CD4-positive, CD25-positive, alpha-beta regulatory T cell (primary cell): ENCODE measurements around the gene GP5. TPM values are rescaled to one million over a fixed set of nuclear protein-coding genes. Genes with fewer than 3 reads are reported as not detected.

Experiments
- ATAC-seq, 2 donors: fragments of 150-1000 bp; cut with Tn5 transposase; one replicate each; pipeline ENCODE4 v1.10.0; 2021; ENCODE audit warnings: low read depth in 2 of 2, moderate number of reproducible peaks in 2 of 2, moderate library complexity in 1 of 2
- DNase-seq, 3 donors: peaks; one replicate each; pipeline versions ENCODE4 v3.0.0 to v3.0.0-alpha.2; 2012 to 2022; ENCODE audit warnings: mixed read lengths in 1 of 3
- H3K27ac ChIP-seq: one replicate; pipeline ENCODE4 v1.7.0; 2013; ENCODE audit warnings: mild to moderate bottlenecking, low read length; ENCODE audit not compliant: insufficient read depth, poor library complexity, severe bottlenecking
- H3K27me3 ChIP-seq: one replicate; pipeline ENCODE4 v1.7.0; 2013; ENCODE audit warnings: low read length; ENCODE audit not compliant: control insufficient read depth, insufficient read depth
- H3K36me3 ChIP-seq: one replicate; pipeline ENCODE4 v1.7.0; 2013; ENCODE audit warnings: mild to moderate bottlenecking, low read length, moderate library complexity; ENCODE audit not compliant: control insufficient read depth, insufficient read depth
- H3K4me1 ChIP-seq: 2 replicates; pipeline ENCODE4 v1.7.0; 2013; ENCODE audit warnings: mild to moderate bottlenecking, low read length; ENCODE audit not compliant: insufficient read depth, control insufficient read depth, poor library complexity, severe bottlenecking
- H3K4me3 ChIP-seq: one replicate; pipeline ENCODE4 v1.7.0; 2013; ENCODE audit warnings: low read depth, mild to moderate bottlenecking, low read length, moderate library complexity
- H3K9me3 ChIP-seq, 2 experiments: 1 replicate in 1 of 2; 2 replicates in 1 of 2; pipeline ENCODE4 v1.7.0; 2013; ENCODE audit warnings: low read length in 2 of 2, mild to moderate bottlenecking in 1 of 2, moderate library complexity in 1 of 2; ENCODE audit not compliant: control insufficient read depth in 2 of 2
- H3K27ac Mint-ChIP-seq, 3 donors: one replicate each; pipeline ENCODE4 v1.8.0; 2020 to 2022; ENCODE audit warnings: mild to moderate bottlenecking in 3 of 3, mixed read lengths in 3 of 3, moderate library complexity in 2 of 3
- H3K27me3 Mint-ChIP-seq: one replicate; pipeline ENCODE4 v1.8.0; 2022; ENCODE audit warnings: mild to moderate bottlenecking, mixed read lengths
- H3K36me3 Mint-ChIP-seq: one replicate; pipeline ENCODE4 v1.8.0; 2020; ENCODE audit warnings: mixed read lengths
- H3K4me1 Mint-ChIP-seq, 4 donors: one replicate each; pipeline ENCODE4 v1.8.0; 2020 to 2022; ENCODE audit warnings: mixed read lengths in 4 of 4, mild to moderate bottlenecking in 1 of 4
- H3K4me3 Mint-ChIP-seq, 4 donors: one replicate each; pipeline ENCODE4 v1.8.0; 2020 to 2022; ENCODE audit warnings: mild to moderate bottlenecking in 4 of 4, mixed read lengths in 4 of 4, moderate library complexity in 3 of 4
- H3K9me3 Mint-ChIP-seq, 7 donors: one replicate each; pipeline ENCODE4 v1.8.0; 2020 to 2022; ENCODE audit warnings: mixed read lengths in 7 of 7, mild to moderate bottlenecking in 3 of 7, moderate library complexity in 2 of 7
- polyA plus RNA-seq, 4 donors: library from polyadenylated mRNA; unstranded; fragments of 300-500 nt; fragmentation: Illumina TruSeq; gene quantifications; one replicate each; pipeline ENCODE4 v1.2.3, GENCODE V29; 2021
- total RNA-seq: library from RNA; stranded (reverse); gene quantifications from one replicate; pipeline ENCODE4 v1.2.3, GENCODE V29; 2022

GP5 gene
- total and polyA plus RNA-seq, 5 donors from 2014 or later: 0.41 to 2.7 (median 1.4) TPM

GRCh38 chr3:194382892-194383223 lies 16.2 kb downstream of the GP5 start:
- H3K27me3 ChIP-seq: no peaks in the 10 kb centered on the region
- ATAC-seq (no peak), DNase-seq (no peak)
- Mint-ChIP-seq H3K4me1 (no peaks in the 10 kb centered on the region), H3K4me3 (no peak overlapping the region), H3K27ac (no peak overlapping the region), H3K27me3 (peaks cover 4% of the 10 kb centered on the region), H3K36me3 (no peaks in the 10 kb centered on the region), H3K9me3 (no peaks in the 10 kb centered on the region)
- H3K9me3 ChIP-seq: no peaks in the 10 kb centered on the region
- no peak overlapping the region for H3K27ac ChIP-seq
- H3K36me3 ChIP-seq: no peaks in the 10 kb centered on the region
- no peaks in the 10 kb centered on the region for H3K4me1 ChIP-seq
- no peak overlapping the region for H3K4me3 ChIP-seq

GRCh38 chr3:194382196-194382891 lies 16.7 kb downstream of the GP5 start:
- no peaks in the 10 kb centered on the region for H3K36me3 ChIP-seq
- no peaks in the 10 kb centered on the region for H3K9me3 ChIP-seq
- no peaks in the 10 kb centered on the region for H3K27me3 ChIP-seq
- Mint-ChIP-seq H3K27ac (no peak overlapping the region), H3K27me3 (no peaks in the 10 kb centered on the region), H3K9me3 (no peaks in the 10 kb centered on the region), H3K36me3 (no peaks in the 10 kb centered on the region), H3K4me3 (no peak overlapping the region), H3K4me1 (no peaks in the 10 kb centered on the region)
- no peak overlapping the region for H3K4me3 ChIP-seq
- DNase-seq (no peak), ATAC-seq (no peak)
- no peak overlapping the region for H3K27ac ChIP-seq
- H3K4me1 ChIP-seq: no peaks in the 10 kb centered on the region

GRCh38 chr3:194381460-194381875 lies 17.6 kb downstream of the GP5 start:
- H3K27ac ChIP-seq: no peak overlapping the region
- Mint-ChIP-seq H3K9me3 (no peaks in the 10 kb centered on the region), H3K27me3 (peaks cover 8% of the 10 kb centered on the region), H3K4me1 (no peaks in the 10 kb centered on the region), H3K4me3 (no peak overlapping the region), H3K36me3 (no peaks in the 10 kb centered on the region), H3K27ac (no peak overlapping the region)
- DNase-seq: no peak
- no peaks in the 10 kb centered on the region for H3K27me3 ChIP-seq
- H3K36me3 ChIP-seq: no peaks in the 10 kb centered on the region
- no peaks in the 10 kb centered on the region for H3K4me1 ChIP-seq
- H3K9me3 ChIP-seq: no peaks in the 10 kb centered on the region
- H3K4me3 ChIP-seq: no peak overlapping the region
- no peak for ATAC-seq

- Histone ChIP-seq H3K36me3 (no peaks in the 10 kb centered on the region), H3K4me1 (no peaks in the 10 kb centered on the region), H3K9me3 (no peaks in the 10 kb centered on the region), H3K27ac (no peak overlapping the region), H3K4me3 (no peak overlapping the region), H3K27me3 (no peaks in the 10 kb centered on the region)
- ATAC-seq: no peak
- no peak overlapping the region for H3K4me3 Mint-ChIP-seq
- DNase-seq: no peak
- H3K27me3 Mint-ChIP-seq: peaks cover 11% of the 10 kb centered on the region
- H3K9me3 Mint-ChIP-seq: no peaks in the 10 kb centered on the region
- no peak overlapping the region for H3K27ac Mint-ChIP-seq
- no peaks in the 10 kb centered on the region for H3K4me1 Mint-ChIP-seq
- no peaks in the 10 kb centered on the region for H3K36me3 Mint-ChIP-seq
These were observed 18.7 kb downstream of the GP5 start for GRCh38 chr3:194380326-194380725.

GRCh38 chr3:194379651-194380050 lies 19.4 kb downstream of the GP5 start:
- Mint-ChIP-seq H3K27ac (no peak overlapping the region), H3K27me3 (peaks cover 15% of the 10 kb centered on the region), H3K36me3 (no peaks in the 10 kb centered on the region), H3K4me3 (no peak overlapping the region), H3K4me1 (no peaks in the 10 kb centered on the region), H3K9me3 (no peaks in the 10 kb centered on the region)
- Histone ChIP-seq H3K36me3 (no peaks in the 10 kb centered on the region), H3K27me3 (no peaks in the 10 kb centered on the region), H3K27ac (no peak overlapping the region), H3K4me3 (no peak overlapping the region), H3K4me1 (no peaks in the 10 kb centered on the region), H3K9me3 (no peaks in the 10 kb centered on the region)
- ATAC-seq (no peak), DNase-seq (no peak)

- Histone ChIP-seq H3K9me3 (no peaks in the 10 kb centered on the region), H3K4me1 (no peaks in the 10 kb centered on the region), H3K27ac (no peak overlapping the region), H3K27me3 (no peaks in the 10 kb centered on the region), H3K36me3 (no peaks in the 10 kb centered on the region), H3K4me3 (no peak overlapping the region)
- Mint-ChIP-seq H3K27ac (no peak overlapping the region), H3K4me3 (no peak overlapping the region), H3K36me3 (no peaks in the 10 kb centered on the region), H3K4me1 (no peaks in the 10 kb centered on the region), H3K27me3 (peaks cover 15% of the 10 kb centered on the region), H3K9me3 (no peaks in the 10 kb centered on the region)
- DNase-seq (no peak), ATAC-seq (no peak)
These were observed 19.8 kb downstream of the GP5 start for GRCh38 chr3:194379231-194379630.

- H3K27me3 Mint-ChIP-seq: peaks cover 22% of the 10 kb centered on the region
- DNase-seq: no peak
These were observed 21.4 kb downstream of the GP5 start for GRCh38 chr3:194377708-194378107.

GRCh38 chr3:194376241-194376560 lies 22.9 kb downstream of the GP5 start:
- H3K4me1 Mint-ChIP-seq: no peaks in the 10 kb centered on the region
- no peak overlapping the region for H3K27ac Mint-ChIP-seq
- H3K9me3 ChIP-seq: no peaks in the 10 kb centered on the region
- H3K36me3 Mint-ChIP-seq: no peaks in the 10 kb centered on the region
- ATAC-seq (no peak), DNase-seq (no peak)
- peaks cover 0 to 2% (median 0%) of the 10 kb centered on the region in 7 donors for H3K9me3 Mint-ChIP-seq
- no peaks in the 10 kb centered on the region for H3K27me3 ChIP-seq
- H3K27ac ChIP-seq: no peak overlapping the region
- H3K36me3 ChIP-seq: no peaks in the 10 kb centered on the region
- H3K4me3 ChIP-seq: no peak overlapping the region
- H3K4me3 Mint-ChIP-seq: no peak overlapping the region
- no peaks in the 10 kb centered on the region for H3K4me1 ChIP-seq
- H3K27me3 Mint-ChIP-seq: peaks cover 22% of the 10 kb centered on the region

More at GRCh38 chr3:194377708-194378107, 21.4 kb downstream of the GP5 start:
- Histone ChIP-seq H3K27ac (no peak overlapping the region), H3K36me3 (no peaks in the 10 kb centered on the region), H3K9me3 (no peaks in the 10 kb centered on the region), H3K4me1 (no peaks in the 10 kb centered on the region), H3K27me3 (no peaks in the 10 kb centered on the region), H3K4me3 (no peak overlapping the region)
- H3K4me1 Mint-ChIP-seq: no peaks in the 10 kb centered on the region
- no peaks in the 10 kb centered on the region for H3K36me3 Mint-ChIP-seq
- no peak for ATAC-seq
- no peak overlapping the region for H3K27ac Mint-ChIP-seq
- H3K9me3 Mint-ChIP-seq: no peaks in the 10 kb centered on the region
- H3K4me3 Mint-ChIP-seq: no peak overlapping the region
